ENCODE data around the gene CMTR2. TPM values are rescaled to one million over a fixed set of nuclear protein-coding genes. Genes with fewer than 3 reads are reported as not detected.

The CMTR2 gene
- total RNA-seq, 1 donor from 2014 or later: 29.1 TPM

DNA sequence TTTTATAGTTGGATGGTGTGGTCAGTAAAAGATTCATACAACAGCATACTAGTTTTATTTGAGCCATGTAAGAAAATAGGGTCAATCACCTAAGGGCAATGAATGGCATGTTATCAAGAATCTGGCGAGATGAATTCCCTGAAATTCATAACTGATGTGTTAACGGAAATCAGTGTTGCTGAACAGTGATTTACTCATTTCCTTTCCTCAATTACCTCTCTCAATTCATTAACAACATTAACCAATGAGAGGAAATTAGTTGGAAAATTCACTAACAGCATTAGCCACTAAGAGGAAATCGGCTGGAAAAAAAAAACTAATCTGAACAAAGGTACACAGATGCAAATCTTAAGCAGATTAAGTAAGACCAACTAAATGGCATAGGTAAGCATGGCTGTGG, 6.3 kb downstream of the CMTR2 start:
- DNase-seq (ENCODE audit: low read depth in 2 of 2): peak; percentile 26 to 47

DNA sequence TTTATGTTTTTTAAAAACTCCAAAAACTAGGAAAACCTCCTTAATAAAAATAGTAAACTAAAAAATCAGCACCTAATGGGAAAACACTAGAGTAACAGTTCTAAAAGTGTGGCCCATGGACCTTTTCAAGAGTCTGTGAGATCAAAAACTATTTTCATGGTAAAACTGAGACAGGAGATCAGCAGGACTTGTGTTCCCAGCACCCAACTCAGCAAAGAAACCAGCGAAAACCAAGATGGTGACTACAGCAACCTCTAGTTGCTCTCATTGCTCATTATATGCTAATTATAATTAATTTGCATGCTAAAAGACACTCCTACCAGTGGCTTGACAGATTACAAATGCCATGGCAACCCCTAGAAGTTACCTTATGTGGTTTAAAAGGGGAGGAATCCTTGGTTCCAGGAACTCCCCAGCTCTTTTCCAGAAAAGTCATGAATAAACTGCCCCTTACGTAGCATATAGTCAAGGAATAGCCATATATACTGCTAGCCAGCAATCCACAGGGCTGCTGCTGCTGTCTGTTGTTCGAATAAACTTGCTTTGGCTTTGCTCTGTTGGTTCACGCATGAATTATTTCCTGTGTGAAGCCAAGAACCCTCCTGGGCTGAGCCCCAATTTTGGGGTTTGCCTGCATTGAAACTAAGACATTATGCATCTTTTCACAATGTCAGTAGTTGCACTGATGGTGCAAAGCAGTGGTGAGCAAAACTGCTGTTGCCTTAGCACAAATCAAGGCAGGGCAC, 12.4 kb downstream of the CMTR2 start:
- no peak for DNase-seq (ENCODE audit: low read depth in 2 of 2)

- no peak for DNase-seq (ENCODE audit: low read depth in 2 of 2)
Observed at GRCh38 chr16:71273384-71273783, 15.8 kb downstream of the CMTR2 start.

GRCh38 chr16:71264299-71264698, 24.9 kb downstream of the CMTR2 start:
- no peak for DNase-seq (ENCODE audit: low read depth in 2 of 2)

DNA sequence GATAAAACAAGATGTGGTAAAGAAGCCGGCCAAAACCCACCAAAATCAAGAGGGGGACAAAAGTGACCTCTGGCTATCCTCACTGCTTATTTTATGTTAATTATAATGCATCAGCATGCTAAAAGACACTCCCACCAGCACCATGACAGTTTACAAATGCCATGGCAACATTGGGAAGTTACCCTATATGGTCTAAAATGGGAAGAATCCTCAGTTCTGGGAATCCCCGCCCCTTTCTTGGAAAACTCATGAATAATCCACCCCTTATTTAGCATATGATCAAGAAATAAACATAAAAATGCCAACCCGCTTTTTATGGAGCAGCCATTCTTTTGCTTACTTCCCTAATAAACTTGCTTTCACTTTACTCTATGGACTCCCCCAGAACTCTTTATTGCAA, 25.6 kb downstream of the CMTR2 start:
- no peak for DNase-seq (ENCODE audit: low read depth in 2 of 2)

DNA sequence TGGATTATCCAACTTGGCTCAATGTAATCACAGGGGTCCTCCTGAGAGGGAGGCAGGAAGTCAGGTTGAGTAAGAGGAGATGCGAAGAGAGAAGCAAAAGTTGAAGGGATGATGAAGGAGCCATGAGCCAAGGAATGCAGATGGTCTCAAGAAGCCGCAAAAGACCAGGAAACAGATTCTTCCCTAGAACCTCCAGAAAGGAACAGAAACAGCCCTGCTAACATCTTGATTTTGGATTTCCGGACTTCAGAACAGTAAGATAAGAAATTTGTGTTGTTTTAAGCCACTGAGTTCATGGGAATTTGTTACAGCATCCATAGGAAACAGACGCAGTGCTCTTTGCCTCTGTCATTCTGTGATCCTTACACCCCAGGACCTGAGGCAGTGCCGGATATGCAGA, 26.8 kb downstream of the CMTR2 start:
- peak in 1 of 2 donors; percentile 62 for DNase-seq (ENCODE audit: low read depth in 2 of 2)

DNA sequence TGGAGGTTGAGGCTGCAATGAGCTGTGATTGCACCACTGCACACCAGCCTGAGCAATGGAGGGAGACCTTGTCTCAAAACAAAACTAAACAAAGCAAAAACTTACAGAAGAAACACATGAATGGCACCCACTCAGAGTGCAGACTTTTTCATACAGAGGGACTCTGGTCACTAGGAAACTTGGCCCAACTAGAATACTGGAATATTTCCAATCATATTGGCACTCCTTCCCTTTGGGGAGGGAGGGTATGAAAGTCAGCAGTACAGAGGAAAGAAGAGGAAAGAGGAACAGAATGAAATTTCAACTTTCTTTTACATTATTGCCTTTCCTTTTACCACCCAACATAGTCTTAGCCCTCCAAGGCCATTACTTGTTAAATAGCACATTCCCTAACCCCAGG, 28.2 kb downstream of the CMTR2 start:
- no peak for DNase-seq (ENCODE audit: low read depth in 2 of 2)

- no peak for DNase-seq (ENCODE audit: low read depth in 2 of 2)
Observed at GRCh38 chr16:71259086-71259485, 30.1 kb downstream of the CMTR2 start.

DNA sequence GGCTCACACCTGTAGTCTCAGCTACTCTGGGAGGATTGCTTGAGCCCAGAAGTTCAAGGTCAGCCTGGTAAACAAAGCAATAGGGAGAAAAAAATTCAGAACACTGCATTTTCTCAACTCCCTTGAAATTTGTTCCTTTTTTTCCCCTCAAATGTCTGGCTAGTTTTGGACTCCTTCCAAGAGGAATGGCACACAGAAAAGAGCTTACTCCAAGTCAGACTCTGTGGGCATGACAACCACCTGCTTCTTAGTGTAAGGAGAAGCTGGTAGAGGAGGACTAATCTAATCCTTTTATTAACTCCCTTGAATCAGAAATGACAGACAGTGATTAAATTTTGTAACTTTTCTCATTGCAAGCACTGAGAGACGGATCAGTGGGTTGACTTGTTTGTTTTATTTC, 30.8 kb downstream of the CMTR2 start:
- no peak for DNase-seq (ENCODE audit: low read depth in 2 of 2)

DNA sequence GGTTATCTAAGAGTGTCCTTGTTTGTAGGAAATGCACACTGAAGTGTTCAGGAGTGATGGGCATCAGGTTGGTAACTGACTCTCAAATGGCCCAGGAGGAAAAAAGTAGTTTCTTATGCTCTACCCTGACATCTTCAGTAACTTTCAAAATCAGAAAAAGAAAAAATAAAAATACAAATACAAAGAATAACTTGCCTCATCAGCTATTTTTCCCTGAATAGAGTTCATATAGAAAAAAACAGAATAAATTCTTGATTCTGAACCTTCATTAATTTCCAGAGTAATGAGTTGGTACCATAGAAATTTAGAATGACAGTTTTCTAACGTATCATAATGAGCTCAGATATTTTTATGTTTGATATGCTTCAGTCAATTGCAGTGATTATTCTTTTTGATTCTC, 31.4 kb downstream of the CMTR2 start:
- DNase-seq (ENCODE audit: low read depth in 2 of 2): no peak

GRCh38 chr16:71255721-71256120, 33.5 kb downstream of the CMTR2 start:
- no peak for DNase-seq (ENCODE audit: low read depth in 2 of 2)

DNA sequence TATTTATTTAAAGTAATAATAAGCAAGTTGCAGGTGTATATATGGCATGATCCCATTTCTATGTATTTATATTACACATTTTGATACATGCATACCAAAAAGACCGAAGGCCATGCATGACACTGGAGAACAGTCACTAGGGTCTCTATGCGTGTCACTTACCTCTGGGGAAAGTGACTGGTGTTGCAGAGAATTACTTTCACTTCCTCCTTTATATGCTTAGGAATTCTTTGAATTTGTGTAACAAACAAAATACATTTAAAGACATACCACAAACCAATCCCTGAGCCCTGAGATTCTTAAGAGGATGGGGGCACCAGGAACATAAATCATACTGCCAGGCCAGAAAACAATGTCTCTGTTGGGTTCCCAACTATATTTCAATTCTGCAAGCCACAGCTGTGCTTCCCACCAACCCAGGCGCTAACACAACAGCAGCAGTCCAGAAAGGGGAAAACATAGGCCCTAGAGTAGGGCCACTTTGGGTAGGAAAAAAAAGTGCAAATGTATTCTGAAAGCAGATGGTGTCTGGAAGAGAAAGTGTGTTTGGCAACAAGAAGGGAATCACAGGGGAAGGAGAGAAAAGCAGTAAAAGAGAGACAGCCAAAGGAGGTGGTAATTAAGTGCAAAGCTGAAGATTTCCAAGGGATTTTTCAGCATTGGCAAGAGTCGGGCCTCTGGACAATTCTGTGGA, 34.2 kb downstream of the CMTR2 start:
- DNase-seq (ENCODE audit: low read depth in 2 of 2): no peak

DNA sequence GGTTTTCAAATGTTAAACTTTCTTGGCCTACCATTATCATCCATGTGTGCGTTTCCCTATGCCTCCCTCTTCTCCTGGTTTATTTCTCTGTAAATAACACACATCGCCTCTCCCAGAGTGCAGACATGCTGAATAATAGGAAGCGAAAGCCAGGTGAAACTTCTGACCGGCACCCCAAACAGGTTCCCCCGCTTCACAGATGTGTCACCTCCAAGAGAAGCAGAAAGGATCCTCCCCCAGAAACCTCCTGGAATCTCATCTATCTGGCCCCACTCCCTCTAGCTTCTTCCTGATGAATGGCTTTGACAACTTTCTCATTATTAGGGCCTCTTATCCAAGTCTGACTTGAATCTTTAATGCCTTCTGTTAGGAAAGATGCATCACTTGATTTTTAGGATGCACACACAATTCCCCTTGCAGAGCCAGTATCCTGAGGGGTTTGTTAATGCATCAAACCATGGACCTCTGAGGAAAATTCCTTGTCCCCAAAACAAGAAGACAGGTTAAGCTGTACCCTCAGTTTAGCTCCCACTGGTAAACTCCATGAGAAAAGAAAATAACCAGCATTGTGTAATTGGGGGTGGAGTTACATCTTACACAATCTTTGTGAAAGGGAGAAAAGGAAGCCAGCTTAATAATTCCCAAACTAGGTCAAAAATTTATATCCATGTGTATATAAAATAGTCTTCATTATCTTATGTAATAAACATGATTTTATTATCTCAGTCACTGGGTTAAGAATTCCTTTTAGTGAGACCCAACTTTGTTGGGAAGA, 38.6 kb downstream of the CMTR2 start:
- no peak for DNase-seq (ENCODE audit: low read depth in 2 of 2)

DNA sequence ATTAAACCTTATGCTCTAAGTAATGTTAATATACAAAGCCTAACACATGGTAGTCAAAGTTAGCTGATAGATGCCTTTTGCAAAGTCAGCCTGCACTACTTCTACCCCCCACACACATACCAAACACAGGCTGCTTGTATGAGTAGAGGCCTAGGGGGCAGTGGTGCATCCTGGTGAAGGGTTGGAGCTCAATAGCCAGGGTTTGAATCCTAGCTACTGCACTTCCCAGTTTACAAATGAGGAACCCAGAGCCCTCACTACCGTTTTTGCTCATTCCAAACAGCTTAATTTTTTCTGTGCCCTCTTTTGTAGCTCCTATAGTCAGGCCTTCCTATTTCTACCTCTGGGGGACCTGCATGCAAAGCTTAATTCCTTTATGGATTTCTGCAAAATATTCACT, 39.8 kb downstream of the CMTR2 start:
- no peak for DNase-seq (ENCODE audit: low read depth in 2 of 2)

DNA sequence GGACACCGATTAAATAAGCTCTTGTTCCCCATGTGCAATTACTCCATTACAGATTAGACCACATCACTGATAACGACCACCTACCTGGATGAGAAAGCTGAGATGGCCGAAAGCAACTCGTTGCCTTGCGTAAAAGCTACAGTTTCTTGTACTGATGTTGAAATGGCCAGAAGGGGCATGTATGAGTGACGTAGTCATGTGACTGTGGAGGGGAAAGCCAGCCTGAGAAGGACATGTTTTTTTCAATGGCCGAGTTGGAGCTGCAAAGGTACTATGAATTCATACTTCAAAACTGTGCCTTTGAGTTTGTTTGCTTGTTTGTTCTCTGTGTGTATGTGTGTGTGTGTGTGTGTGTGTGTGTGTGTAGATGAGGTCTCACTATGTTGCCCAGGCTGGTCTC, 41.7 kb downstream of the CMTR2 start:
- no peak for DNase-seq (ENCODE audit: low read depth in 2 of 2)

- DNase-seq (ENCODE audit: low read depth in 2 of 2): no peak
Observed at GRCh38 chr16:71246309-71246708, 42.9 kb downstream of the CMTR2 start.

- no peak for DNase-seq (ENCODE audit: low read depth in 2 of 2)
Observed at GRCh38 chr16:71244521-71244920, 44.7 kb downstream of the CMTR2 start.

GRCh38 chr16:71242601-71243000, 46.6 kb downstream of the CMTR2 start:
- no peak for DNase-seq (ENCODE audit: low read depth in 2 of 2)

DNA sequence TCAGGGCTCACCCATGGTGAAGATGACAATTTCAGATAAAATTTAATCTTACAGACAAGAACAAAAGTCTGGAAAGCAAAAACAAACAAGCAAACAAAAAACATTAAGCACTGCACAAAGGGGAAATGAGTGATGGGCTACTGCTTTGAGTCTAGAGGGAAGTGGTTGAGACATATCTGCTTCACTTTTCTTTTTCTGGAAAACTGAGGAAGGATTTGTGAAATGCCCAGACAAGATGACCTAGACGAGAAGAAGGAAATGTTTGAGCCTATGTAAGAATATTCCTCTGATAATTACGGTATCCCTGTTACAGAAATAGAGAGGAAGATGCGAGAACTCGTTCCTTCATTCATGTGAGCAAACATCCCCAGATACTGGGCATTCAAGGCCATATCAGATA, 47.2 kb downstream of the CMTR2 start:
- DNase-seq (ENCODE audit: low read depth in 2 of 2): no peak
